ENCODE results near the gene NPTX1. TPM values are rescaled to one million over a fixed set of nuclear protein-coding genes. Genes with fewer than 3 reads are reported as not detected.

NPTX1 gene
- total and polyA plus RNA-seq, 4 donors, result 0.56 to 7.5 (median 1.2) TPM

GRCh38 chr17:80477647-80478478 lies 1.5 kb upstream of the NPTX1 start:
- no peak overlapping the region for H3K4me3 ChIP-seq
- peak; percentile 64 to 72 (median 71) for DNase-seq
- H3K9ac ChIP-seq (ENCODE audit: insufficient read depth in 1 of 2, low read length in 2 of 2), result no peak overlapping the region
- TF ChIP-seq, protein P1, sequence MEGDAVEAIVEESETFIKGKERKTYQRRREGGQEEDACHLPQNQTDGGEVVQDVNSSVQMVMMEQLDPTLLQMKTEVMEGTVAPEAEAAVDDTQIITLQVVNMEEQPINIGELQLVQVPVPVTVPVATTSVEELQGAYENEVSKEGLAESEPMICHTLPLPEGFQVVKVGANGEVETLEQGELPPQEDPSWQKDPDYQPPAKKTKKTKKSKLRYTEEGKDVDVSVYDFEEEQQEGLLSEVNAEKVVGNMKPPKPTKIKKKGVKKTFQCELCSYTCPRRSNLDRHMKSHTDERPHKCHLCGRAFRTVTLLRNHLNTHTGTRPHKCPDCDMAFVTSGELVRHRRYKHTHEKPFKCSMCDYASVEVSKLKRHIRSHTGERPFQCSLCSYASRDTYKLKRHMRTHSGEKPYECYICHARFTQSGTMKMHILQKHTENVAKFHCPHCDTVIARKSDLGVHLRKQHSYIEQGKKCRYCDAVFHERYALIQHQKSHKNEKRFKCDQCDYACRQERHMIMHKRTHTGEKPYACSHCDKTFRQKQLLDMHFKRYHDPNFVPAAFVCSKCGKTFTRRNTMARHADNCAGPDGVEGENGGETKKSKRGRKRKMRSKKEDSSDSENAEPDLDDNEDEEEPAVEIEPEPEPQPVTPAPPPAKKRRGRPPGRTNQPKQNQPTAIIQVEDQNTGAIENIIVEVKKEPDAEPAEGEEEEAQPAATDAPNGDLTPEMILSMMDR (IDR thresholded peaks at IDR 0.05; ENCODE audit: control extremely low read depth, extremely low read depth), result peak; percentile 21
- H3K27me3 ChIP-seq (ENCODE audit: control insufficient read depth in 3 of 3, insufficient read depth in 3 of 3, low read length in 2 of 3), result peaks cover 24 to 75% (median 60%) of the 10 kb centered on the region in 3 donors
- peaks cover 0 to 27% (median 6%) of the 10 kb centered on the region in 5 donors for H3K4me1 ChIP-seq (ENCODE audit: control insufficient read depth in 5 of 5, insufficient read depth in 5 of 5, low read length in 5 of 5)
- H3K9me3 ChIP-seq (ENCODE audit: control insufficient read depth in 4 of 4, insufficient read depth in 3 of 4, low read length in 3 of 4), result peaks cover 0 to 7% (median 0%) of the 10 kb centered on the region in 4 donors
- WGBS, 2 donors, result 3% methylated on average over 85 to 103 of the region's 103 CpGs
- ATAC-seq (ENCODE audit: insufficient read depth, low FRiP score), result peak; percentile 5
- H3K27ac ChIP-seq (ENCODE audit: low read depth in 1 of 2, low read length in 1 of 2), result no peak overlapping the region
- no peaks in the 10 kb centered on the region for H3K36me3 ChIP-seq (ENCODE audit: control insufficient read depth in 4 of 4, insufficient read depth in 4 of 4, low read length in 4 of 4)

DNA sequence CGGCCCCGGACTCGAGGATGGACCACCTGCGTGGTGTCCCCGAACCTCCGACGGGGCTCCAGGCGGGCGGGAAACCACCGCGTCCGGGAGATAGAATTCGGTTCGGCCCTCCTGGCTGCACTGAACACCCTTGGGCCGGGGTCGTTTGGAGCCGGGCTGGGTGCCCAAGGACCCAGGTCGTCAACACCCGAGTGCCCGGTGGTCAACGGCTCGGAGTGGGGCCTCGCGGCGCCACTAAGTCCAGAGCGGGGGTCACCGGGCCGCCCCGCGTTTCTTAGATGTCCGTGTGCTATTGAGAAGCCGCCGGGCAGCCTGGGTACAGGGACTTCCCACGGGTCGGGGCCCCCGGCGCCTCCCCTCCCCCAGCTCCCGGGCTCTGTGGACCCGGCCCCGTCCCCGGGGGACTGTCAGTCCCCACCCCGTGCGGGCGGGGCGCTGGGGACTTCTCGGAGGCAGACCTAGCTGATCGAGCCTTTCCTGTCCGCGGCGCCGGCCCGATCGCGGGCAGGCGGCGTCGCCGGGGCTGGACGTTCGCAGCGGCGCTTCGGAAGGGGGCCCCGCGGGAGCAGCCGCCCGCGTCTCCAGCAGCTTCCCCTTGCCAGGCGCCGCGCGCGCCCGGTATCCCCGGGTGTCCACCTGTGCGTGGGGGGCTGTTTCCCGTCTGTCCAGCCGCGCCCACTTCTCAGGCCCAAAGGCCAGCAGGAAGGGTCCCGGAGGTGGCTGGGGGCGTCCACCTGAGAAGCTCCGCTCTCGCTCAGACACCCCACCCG lies 655 bp upstream of the NPTX1 start:
- peaks cover 24 to 75% (median 63%) of the 10 kb centered on the region in 3 donors for H3K27me3 ChIP-seq (ENCODE audit: control insufficient read depth in 3 of 3, insufficient read depth in 3 of 3, low read length in 2 of 3)
- TF ChIP-seq, protein P1 (IDR thresholded peaks at IDR 0.05; ENCODE audit: control extremely low read depth, extremely low read depth), result no peak
- peaks cover 0 to 27% (median 6%) of the 10 kb centered on the region in 5 donors for H3K4me1 ChIP-seq (ENCODE audit: control insufficient read depth in 5 of 5, insufficient read depth in 5 of 5, low read length in 5 of 5)
- H3K27ac ChIP-seq (ENCODE audit: low read depth in 1 of 2, low read length in 1 of 2), result no peak overlapping the region
- H3K9me3 ChIP-seq (ENCODE audit: control insufficient read depth in 4 of 4, insufficient read depth in 3 of 4, low read length in 3 of 4), result peaks cover 0 to 4% (median 0%) of the 10 kb centered on the region in 4 donors
- H3K36me3 ChIP-seq (ENCODE audit: control insufficient read depth in 4 of 4, insufficient read depth in 4 of 4, low read length in 4 of 4), result no peaks in the 10 kb centered on the region
- no peak overlapping the region for H3K4me3 ChIP-seq
- no peak for ATAC-seq (ENCODE audit: insufficient read depth, low FRiP score)
- H3K9ac ChIP-seq (ENCODE audit: insufficient read depth in 1 of 2, low read length in 2 of 2), result no peak overlapping the region
- WGBS, 2 donors, result 1 to 2% methylated on average over 58 to 84 of the region's 84 CpGs
- DNase-seq, result no peak

DNA sequence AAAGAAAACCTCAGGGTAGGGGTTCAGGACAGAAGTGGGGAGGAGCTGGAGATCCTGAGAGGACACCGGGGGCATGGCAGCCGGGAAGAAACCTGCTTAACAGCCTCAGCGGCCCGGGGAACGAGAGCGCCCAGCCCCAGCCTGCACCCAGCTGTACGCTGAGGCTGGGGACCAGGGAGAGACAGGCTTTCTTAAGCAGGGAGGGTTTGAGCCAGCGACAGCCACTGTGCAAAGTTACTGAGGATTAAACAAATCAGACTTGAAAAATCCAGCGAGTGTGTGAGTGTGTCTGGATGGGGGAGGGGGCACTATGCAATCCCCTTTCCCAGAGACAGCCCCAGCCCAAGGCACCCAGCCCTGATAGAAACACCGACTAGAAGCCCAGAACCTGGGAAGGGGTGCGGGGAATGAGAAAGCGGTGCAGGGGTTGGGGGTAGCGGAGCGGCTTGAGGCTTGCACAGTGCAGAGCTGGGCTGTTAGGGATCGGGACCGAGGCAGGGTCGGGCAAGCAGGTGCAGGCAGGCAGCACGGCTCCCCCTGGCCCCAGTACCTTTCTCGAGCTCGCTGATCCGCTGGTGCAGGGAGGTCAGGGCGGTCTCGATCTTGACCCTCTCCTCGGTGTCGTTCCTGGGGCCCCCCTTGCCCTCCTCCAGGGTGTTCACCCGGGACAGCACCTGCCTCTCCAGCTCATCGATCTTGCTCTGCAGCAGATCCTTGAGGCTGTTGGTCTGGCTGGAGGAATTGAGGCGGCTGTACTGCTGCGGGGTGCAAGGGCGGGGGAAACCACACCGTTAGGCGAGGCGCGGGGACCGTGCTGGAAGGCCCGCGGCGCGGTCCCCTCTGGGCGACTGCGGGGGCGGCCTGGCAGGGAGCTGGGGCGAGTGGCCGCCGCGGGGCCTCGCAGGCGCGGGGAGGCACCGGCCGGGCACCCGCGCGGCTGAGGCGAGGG lies 1.2 kb downstream of the NPTX1 start:
- no peaks in the 10 kb centered on the region for H3K36me3 ChIP-seq (ENCODE audit: control insufficient read depth in 4 of 4, insufficient read depth in 4 of 4, low read length in 4 of 4)
- H3K4me1 ChIP-seq (ENCODE audit: control insufficient read depth in 5 of 5, insufficient read depth in 5 of 5, low read length in 5 of 5), result peaks cover 0 to 27% (median 6%) of the 10 kb centered on the region in 5 donors
- TF ChIP-seq, protein P1 (IDR thresholded peaks at IDR 0.05; ENCODE audit: control extremely low read depth, extremely low read depth), result no peak
- H3K9me3 ChIP-seq (ENCODE audit: control insufficient read depth in 4 of 4, insufficient read depth in 3 of 4, low read length in 3 of 4), result peaks cover 0 to 3% (median 0%) of the 10 kb centered on the region in 4 donors
- peaks cover 10 to 74% (median 51%) of the 10 kb centered on the region in 3 donors for H3K27me3 ChIP-seq (ENCODE audit: control insufficient read depth in 3 of 3, insufficient read depth in 3 of 3, low read length in 2 of 3)
- 4 to 5% methylated on average over 52 to 55 of the region's 55 CpGs for whole genome bisulfite sequencing, 2 donors
- H3K9ac ChIP-seq (ENCODE audit: insufficient read depth in 1 of 2, low read length in 2 of 2), result no peak overlapping the region
- no peak for ATAC-seq (ENCODE audit: insufficient read depth, low FRiP score)
- DNase-seq, result no peak
- no peak overlapping the region for H3K27ac ChIP-seq (ENCODE audit: low read depth in 1 of 2, low read length in 1 of 2)
- H3K4me3 ChIP-seq, result no peak overlapping the region

Measured in lung (tissue), 12 donors.